HepG2 (cell line): ENCODE data around the gene CCDC106. TPM values are rescaled to one million over a fixed set of nuclear protein-coding genes. Genes with fewer than 3 reads are reported as not detected.

Experiments
- ATAD3A ChIP-seq: sonication (generic); formaldehyde crosslinking; IDR thresholded peaks from 2 replicates; pipeline ENCODE4 v1.4.0; 2020; ENCODE audit warnings: missing genetic modification reagents
- ATM ChIP-seq: fragments of 450-650 bp; IDR thresholded peaks from 2 replicates; pipeline ENCODE4 v1.7.1; 2017; ENCODE audit warnings: mild to moderate bottlenecking, borderline replicate concordance
- BRF2 ChIP-seq: sonication (generic); formaldehyde crosslinking; IDR thresholded peaks from 2 replicates; pipeline ENCODE4 v1.8.1; 2022; ENCODE audit warnings: mild to moderate bottlenecking, missing genetic modification reagents
- E2F1 ChIP-seq: sonication (generic); formaldehyde crosslinking; IDR thresholded peaks from 2 replicates; pipeline ENCODE4 v1.5.0; 2020; ENCODE audit warnings: missing genetic modification reagents
- GLMP ChIP-seq: sonication (generic); formaldehyde crosslinking; IDR thresholded peaks from 2 replicates; pipeline ENCODE4 v1.9.0; 2021; ENCODE audit warnings: missing genetic modification reagents, mild to moderate bottlenecking, borderline replicate concordance
- HBP1 ChIP-seq: IDR thresholded peaks from 2 replicates; pipeline ENCODE4 v1.6.1; 2016; ENCODE audit warnings: low read depth, control low read depth
- HMG20A ChIP-seq: IDR thresholded peaks from 2 replicates; pipeline ENCODE4 v1.6.1; 2016; ENCODE audit warnings: borderline replicate concordance
- KLF15 ChIP-seq: sonication (generic); formaldehyde crosslinking; IDR thresholded peaks from 2 replicates; pipeline ENCODE4 v1.8.1; 2023; ENCODE audit warnings: borderline replicate concordance, mild to moderate bottlenecking, inconsistent platforms, missing genetic modification reagents, mixed read lengths
- KMT2A ChIP-seq: sonication (generic); formaldehyde crosslinking; IDR thresholded peaks from 2 replicates; pipeline ENCODE4 v1.4.0; 2020; ENCODE audit warnings: missing genetic modification reagents
- MTA1 ChIP-seq: sonication (generic); formaldehyde crosslinking; IDR thresholded peaks from 2 replicates; pipeline ENCODE4 v1.4.0; 2020; ENCODE audit warnings: missing genetic modification reagents, mild to moderate bottlenecking, borderline replicate concordance
- MZF1 ChIP-seq: sonication (generic); formaldehyde crosslinking; IDR thresholded peaks from 2 replicates; pipeline ENCODE4 v1.8.1; 2023; ENCODE audit warnings: mild to moderate bottlenecking, missing genetic modification reagents, borderline replicate concordance
- NFE2L1 ChIP-seq: sonication (generic); formaldehyde crosslinking; IDR thresholded peaks from 2 replicates; pipeline ENCODE4 v1.4.0; 2020; ENCODE audit warnings: missing genetic modification reagents, mild to moderate bottlenecking, borderline replicate concordance
- NFYC ChIP-seq: IDR thresholded peaks from 2 replicates; pipeline ENCODE4 v1.6.1; 2016; ENCODE audit warnings: missing genetic modification reagents, missing compliant biosample characterization
- NR2C2 ChIP-seq: sonication (generic); formaldehyde crosslinking; IDR thresholded peaks from 2 replicates; pipeline ENCODE4 v1.4.0; 2020; ENCODE audit warnings: missing genetic modification reagents, mild to moderate bottlenecking, moderate library complexity, borderline replicate concordance
- RAD21 ChIP-seq: fragments of 450-650 bp; formaldehyde crosslinking; IDR thresholded peaks from 2 replicates; pipeline ENCODE4 v1.5.0; 2020; ENCODE audit warnings: mild to moderate bottlenecking
- RBFOX2 ChIP-seq: fragments of 200-400 bp; formaldehyde crosslinking; IDR thresholded peaks from 2 replicates; pipeline ENCODE4 v1.6.1; 2017; ENCODE audit warnings: low read depth, mild to moderate bottlenecking, low read length
- SAP130 ChIP-seq: IDR thresholded peaks from 2 replicates; pipeline ENCODE4 v1.6.1; 2016; ENCODE audit warnings: low read depth
- SIX1 ChIP-seq: sonication (generic); formaldehyde crosslinking; IDR thresholded peaks from 2 replicates; pipeline ENCODE4 v1.4.0; 2020; ENCODE audit warnings: missing genetic modification reagents, borderline replicate concordance
- SMAD1 ChIP-seq: sonication (generic); formaldehyde crosslinking; IDR thresholded peaks from 2 replicates; pipeline ENCODE4 v1.4.0; 2020; ENCODE audit warnings: missing genetic modification reagents, low read depth, mild to moderate bottlenecking, borderline replicate concordance
- SNAPC2 ChIP-seq: sonication (generic); formaldehyde crosslinking; IDR thresholded peaks from 2 replicates; pipeline ENCODE4 v1.8.1; 2022; ENCODE audit warnings: mild to moderate bottlenecking, missing genetic modification reagents
- TBX2 ChIP-seq: sonication (generic); formaldehyde crosslinking; IDR thresholded peaks from 2 replicates; pipeline ENCODE4 v1.5.0; 2020; ENCODE audit warnings: missing genetic modification reagents, mild to moderate bottlenecking, borderline replicate concordance
- ZBTB38 ChIP-seq: sonication (generic); formaldehyde crosslinking; IDR thresholded peaks from 2 replicates; pipeline ENCODE4 v1.5.1; 2020; ENCODE audit warnings: mild to moderate bottlenecking, missing genetic modification reagents
- ZMYM4 ChIP-seq: sonication (generic); formaldehyde crosslinking; IDR thresholded peaks from 2 replicates; pipeline ENCODE4 v1.8.1; 2023; ENCODE audit warnings: mild to moderate bottlenecking, missing genetic modification reagents
- ZNF121 ChIP-seq: sonication (generic); formaldehyde crosslinking; IDR thresholded peaks from 2 replicates; pipeline ENCODE4 v1.5.0; 2020; ENCODE audit warnings: mild to moderate bottlenecking, missing genetic modification reagents
- ZNF576 ChIP-seq: sonication (generic); formaldehyde crosslinking; IDR thresholded peaks from 2 replicates; pipeline ENCODE4 v1.4.0; 2020; ENCODE audit warnings: mild to moderate bottlenecking, missing genetic modification reagents
- ZNF7 ChIP-seq: IDR thresholded peaks from 2 replicates; pipeline ENCODE4 v1.6.1; 2016; ENCODE audit warnings: missing biosample characterization, missing genetic modification reagents
- polyA plus RNA-seq, 8 experiments: library from polyadenylated mRNA; depleted of rRNA in 3 of 8; stranded (reverse) in 7 of 8; unstranded in 1 of 8; fragments of >200 nt; fragmentation: Illumina TruSeq in 4 of 8; extraction: Trizol in 4 of 8; gene quantifications; 2 replicates each; pipeline versions ENCODE4 v1.2.1 to v1.2.3, GENCODE V29; 2011 to 2016; ENCODE audit warnings: low read depth in 4 of 8, missing spikeins in 1 of 8, mixed read lengths in 1 of 8; ENCODE audit not compliant: insufficient read depth in 1 of 8
- total RNA-seq, 5 experiments: library from RNA; depleted of rRNA; stranded (reverse); fragments of >200 nt; fragmentation: Illumina TruSeq; extraction: Trizol; gene quantifications; 2 replicates each; pipeline ENCODE4 v1.2.3, GENCODE V29; 2016; ENCODE audit warnings: low read depth in 1 of 5

Gene CCDC106
- total and polyA plus RNA-seq, 2 of the 13 experiments (the other 11 are each of a cell fraction or from before 2014, with no cell fraction given), result 4.7 to 8.8 TPM

GRCh38 chr19:55653651-55654322 is 5.8 kb downstream of the CCDC106 start (continued):
- 0 out of 2 replicates have a peak, but pooled peaks have one; percentile 50 for TF ChIP-seq SMAD1 (CRISPR knock-in tag)
- TF ChIP-seq E2F1 (CRISPR knock-in tag), result peak; percentile 27; the same call in 1 of the 2 replicates
- TF ChIP-seq HMG20A (CRISPR knock-in tag), result no peak
- peak; percentile 95 for TF ChIP-seq ZMYM4 (CRISPR knock-in tag)
- peak; percentile 89 for TF ChIP-seq SAP130 (CRISPR knock-in tag)
- no peak for TF ChIP-seq ZNF576 (CRISPR knock-in tag)
- TF ChIP-seq NFE2L1, result no peak
- TF ChIP-seq MZF1 (CRISPR knock-in tag), result no peak
- TF ChIP-seq NFYC, result no peak
- TF ChIP-seq GLMP (CRISPR knock-in tag), result no peak
- TF ChIP-seq NR2C2, result peak; percentile 90
- peak; percentile 67; the same call in 1 of the 2 replicates for TF ChIP-seq SIX1 (CRISPR knock-in tag)
- TF ChIP-seq BRF2 (CRISPR knock-in tag), result no peak
- peak; percentile 89 for TF ChIP-seq RBFOX2
- no peak; the same call in 1 of the 2 replicates for TF ChIP-seq KLF15 (CRISPR knock-in tag)
- no peak for TF ChIP-seq ATAD3A (CRISPR knock-in tag)
- TF ChIP-seq MTA1, result peak; percentile 47; the same call in 1 of the 2 replicates
- peak; percentile 81 for TF ChIP-seq TBX2 (CRISPR knock-in tag)
- TF ChIP-seq HBP1 (CRISPR knock-in tag), result 0 out of 2 replicates have a peak, but pooled peaks have one; percentile 36
- TF ChIP-seq KMT2A (CRISPR knock-in tag), result peak; percentile 81
- TF ChIP-seq ZNF121 (CRISPR knock-in tag), result no peak
- no peak for TF ChIP-seq ZNF7
- TF ChIP-seq RAD21 (CRISPR knock-in tag), result peak; percentile 79
- peak; percentile 96 for TF ChIP-seq ZBTB38 (CRISPR knock-in tag)
- TF ChIP-seq ATM, result no peak
- TF ChIP-seq SNAPC2 (CRISPR knock-in tag), result no peak
